Liver (tissue), 9 donors: Measurements from ENCODE around the gene CHKA. TPM values are rescaled to one million over a fixed set of nuclear protein-coding genes. Genes with fewer than 3 reads are reported as not detected.

Experiments used
- DNase-seq: peaks from one replicate; pipeline ENCODE4 v3.0.0-alpha.2; 2017; ENCODE audit warnings: low spot score
- H3K27ac ChIP-seq, 2 donors: one replicate each; pipeline ENCODE4 v1.7.0; 2013; ENCODE audit warnings: inconsistent platforms in 2 of 2, low read length in 2 of 2, control low read depth in 1 of 2, low read depth in 1 of 2, mild to moderate bottlenecking in 1 of 2
- H3K27me3 ChIP-seq, 4 donors: one replicate each; pipeline versions ENCODE4 v1.6.1 to v1.7.0; 2013; ENCODE audit warnings: low read length in 3 of 4, inconsistent platforms in 1 of 4, mild to moderate bottlenecking in 1 of 4, moderate library complexity in 1 of 4; ENCODE audit not compliant: control insufficient read depth in 4 of 4, insufficient read depth in 4 of 4
- H3K36me3 ChIP-seq, 4 donors: one replicate each; pipeline versions ENCODE4 v1.6.1 to v1.7.0; 2013; ENCODE audit warnings: low read length in 3 of 4, mild to moderate bottlenecking in 3 of 4, low read depth in 1 of 4, moderate library complexity in 1 of 4; ENCODE audit not compliant: control insufficient read depth in 4 of 4, insufficient read depth in 3 of 4
- H3K4me1 ChIP-seq, 4 donors: one replicate each; pipeline versions ENCODE4 v1.6.1 to v1.7.0; 2013; ENCODE audit warnings: low read length in 3 of 4, mild to moderate bottlenecking in 3 of 4, moderate library complexity in 1 of 4; ENCODE audit not compliant: control insufficient read depth in 4 of 4, insufficient read depth in 4 of 4
- H3K4me3 ChIP-seq, 3 donors: one replicate each; pipeline versions ENCODE4 v1.6.1 to v1.7.0; 2013; ENCODE audit warnings: low read length in 3 of 3, control low read depth in 1 of 3, low read depth in 1 of 3, mild to moderate bottlenecking in 1 of 3
- H3K9ac ChIP-seq, 2 donors: one replicate each; pipeline ENCODE4 v1.7.0; 2013; ENCODE audit warnings: low read length in 2 of 2, mild to moderate bottlenecking in 2 of 2, moderate library complexity in 2 of 2, control low read depth in 1 of 2, low read depth in 1 of 2
- H3K9me3 ChIP-seq, 4 donors: one replicate each; pipeline versions ENCODE4 v1.6.1 to v1.7.0; 2013; ENCODE audit warnings: low read length in 3 of 4; ENCODE audit not compliant: control insufficient read depth in 4 of 4
- EGR1 ChIP-seq, 2 donors: IDR thresholded peaks; 2 replicates each; pipeline ENCODE4 v1.6.1; 2016 to 2018; ENCODE audit warnings: antibody characterized with exemption in 2 of 2, low read depth in 2 of 2
- FOXA1 ChIP-seq: IDR thresholded peaks from 2 replicates; pipeline ENCODE4 v1.6.1; 2016; ENCODE audit warnings: antibody characterized with exemption
- FOXA2 ChIP-seq: IDR thresholded peaks from 2 replicates; pipeline ENCODE4 v1.6.1; 2016; ENCODE audit warnings: antibody characterized with exemption
- HNF4A ChIP-seq, 2 donors: conservative IDR thresholded peaks; 2 replicates each; pipeline ENCODE4 v1.6.1; 2016; ENCODE audit warnings: antibody characterized with exemption in 2 of 2, mild to moderate bottlenecking in 2 of 2
- JUND ChIP-seq, 2 donors: IDR thresholded peaks; 2 replicates each; pipeline ENCODE4 v1.6.1; 2016; ENCODE audit warnings: antibody characterized with exemption in 2 of 2
- NR2F2 ChIP-seq: IDR thresholded peaks from 2 replicates; pipeline ENCODE4 v1.6.1; 2016; ENCODE audit warnings: antibody characterized with exemption
- RAD21 ChIP-seq, 2 donors: IDR thresholded peaks; 2 replicates each; pipeline ENCODE4 v1.6.1; 2016; ENCODE audit warnings: antibody characterized with exemption in 2 of 2, mild to moderate bottlenecking in 2 of 2
- RXRA ChIP-seq, 2 donors: IDR thresholded peaks; 2 replicates each; pipeline ENCODE4 v1.6.1; 2017 to 2018; ENCODE audit warnings: antibody characterized with exemption in 2 of 2, mild to moderate bottlenecking in 1 of 2
- SP1 ChIP-seq: IDR thresholded peaks from 2 replicates; pipeline ENCODE4 v1.6.1; 2018; ENCODE audit warnings: antibody characterized with exemption, mild to moderate bottlenecking
- TAF1 ChIP-seq: conservative IDR thresholded peaks from 2 replicates; pipeline ENCODE4 v1.6.1; 2016; ENCODE audit warnings: antibody characterized with exemption, mild to moderate bottlenecking
- YY1 ChIP-seq: IDR thresholded peaks from 2 replicates; pipeline ENCODE4 v1.6.1; 2016; ENCODE audit warnings: antibody characterized with exemption, mild to moderate bottlenecking
- WGBS: extraction: QIAGEN DNeasy Blood & Tissue Kit; methylation state at CpG from one replicate; pipeline ENCODE4 v1.1.7; 2013; 5-methylcytosine and 5-hydroxymethylcytosine counted together
- polyA plus RNA-seq, 2 donors: library from polyadenylated mRNA; stranded (reverse) in 1 of 2; unstranded in 1 of 2; fragments of 200-250 nt in 1 of 2; fragments of >200 nt in 1 of 2; fragmentation: Nextera tagmentation in 1 of 2; extraction: Ambion mirVana in 1 of 2; gene quantifications; one replicate each; pipeline versions ENCODE4 v1.2.1 to v1.2.3, GENCODE V29; 2013 to 2015
- total RNA-seq, 2 donors: library from RNA; depleted of rRNA; stranded (reverse); fragments of >200 nt; gene quantifications; one replicate each; pipeline ENCODE4 v1.2.3, GENCODE V29; 2014
- TF ChIP-seq, protein P1 (sequence below): fragments of 150-350 bp; IDR thresholded peaks from 2 replicates; pipeline ENCODE4 v1.5.1; 2017; ENCODE audit warnings: improper control_type of control experiment, low read depth, low read length; ENCODE audit not compliant: missing input control
- TF ChIP-seq, protein P2 (sequence below): IDR thresholded peaks from 2 replicates; pipeline ENCODE4 v1.6.1; 2016; ENCODE audit warnings: antibody characterized with exemption, mild to moderate bottlenecking
- TF ChIP-seq, protein P3 (sequence below): IDR thresholded peaks from 2 replicates; pipeline ENCODE4 v1.6.1; 2016; ENCODE audit warnings: antibody characterized with exemption
- TF ChIP-seq, protein P4 (sequence below): IDR thresholded peaks from 2 replicates; pipeline ENCODE4 v1.6.1; 2016; ENCODE audit warnings: antibody characterized with exemption
- TF ChIP-seq, protein P5 (sequence below): IDR thresholded peaks from 2 replicates; pipeline ENCODE4 v1.6.1; 2016; ENCODE audit warnings: antibody characterized with exemption
- donor health status: healthy.
- donor health status: healthy.
- donor health status: healthy.
- donor health status: healthy.
- donor health status: healthy.

Gene CHKA
- total and polyA plus RNA-seq, 4 donors, result 11.4 to 41.9 (median 17.3) TPM

DNA sequence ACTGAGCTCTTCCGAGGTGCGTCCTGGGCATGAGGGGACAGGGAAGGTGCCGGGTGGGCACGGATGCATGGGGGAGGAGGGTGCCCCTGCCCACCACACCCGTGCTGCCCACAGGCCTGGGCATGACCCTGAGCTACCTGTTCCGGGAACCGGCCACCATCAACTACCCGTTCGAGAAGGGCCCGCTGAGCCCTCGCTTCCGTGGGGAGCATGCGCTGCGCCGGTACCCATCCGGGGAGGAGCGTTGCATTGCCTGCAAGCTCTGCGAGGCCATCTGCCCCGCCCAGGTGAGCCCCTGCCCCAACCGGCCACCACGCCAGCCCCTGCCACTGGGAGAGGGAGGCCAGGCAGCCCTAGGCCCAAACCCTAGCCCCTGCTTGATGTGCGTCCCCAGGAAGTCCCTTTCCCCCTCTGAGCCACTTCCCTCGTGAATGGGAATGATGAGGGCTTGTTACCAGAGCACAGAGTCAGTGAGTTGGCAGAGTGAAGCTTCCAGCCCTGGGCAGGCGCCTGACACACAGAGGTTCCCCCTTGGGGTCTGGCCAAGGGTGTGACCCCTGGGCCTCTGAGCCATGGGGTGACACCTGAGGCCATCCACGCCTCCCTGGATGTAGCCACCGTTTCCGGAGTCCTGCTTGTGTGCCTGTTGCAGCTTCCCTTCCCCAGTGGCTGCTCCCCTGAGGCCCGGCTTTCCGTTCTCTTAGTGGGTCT lies 88.0 kb downstream of the CHKA start:
- no peaks in the 10 kb centered on the region for H3K9me3 ChIP-seq
- no peak for DNase-seq
- no peaks in the 10 kb centered on the region for H3K27me3 ChIP-seq
- H3K27ac ChIP-seq, result peak overlapping the region; percentile 64 to 72
- H3K36me3 ChIP-seq, result no peaks in the 10 kb centered on the region
- TF ChIP-seq, protein P1, sequence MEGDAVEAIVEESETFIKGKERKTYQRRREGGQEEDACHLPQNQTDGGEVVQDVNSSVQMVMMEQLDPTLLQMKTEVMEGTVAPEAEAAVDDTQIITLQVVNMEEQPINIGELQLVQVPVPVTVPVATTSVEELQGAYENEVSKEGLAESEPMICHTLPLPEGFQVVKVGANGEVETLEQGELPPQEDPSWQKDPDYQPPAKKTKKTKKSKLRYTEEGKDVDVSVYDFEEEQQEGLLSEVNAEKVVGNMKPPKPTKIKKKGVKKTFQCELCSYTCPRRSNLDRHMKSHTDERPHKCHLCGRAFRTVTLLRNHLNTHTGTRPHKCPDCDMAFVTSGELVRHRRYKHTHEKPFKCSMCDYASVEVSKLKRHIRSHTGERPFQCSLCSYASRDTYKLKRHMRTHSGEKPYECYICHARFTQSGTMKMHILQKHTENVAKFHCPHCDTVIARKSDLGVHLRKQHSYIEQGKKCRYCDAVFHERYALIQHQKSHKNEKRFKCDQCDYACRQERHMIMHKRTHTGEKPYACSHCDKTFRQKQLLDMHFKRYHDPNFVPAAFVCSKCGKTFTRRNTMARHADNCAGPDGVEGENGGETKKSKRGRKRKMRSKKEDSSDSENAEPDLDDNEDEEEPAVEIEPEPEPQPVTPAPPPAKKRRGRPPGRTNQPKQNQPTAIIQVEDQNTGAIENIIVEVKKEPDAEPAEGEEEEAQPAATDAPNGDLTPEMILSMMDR, result no peak
- TF ChIP-seq HNF4A (conservative IDR thresholded peaks at IDR 0.05), result no peak
- no peak for TF ChIP-seq EGR1 (IDR thresholded peaks at IDR 0.05; ENCODE audit: low read depth in 2 of 2)
- no peak for TF ChIP-seq JUND (IDR thresholded peaks at IDR 0.05)
- no peak for TF ChIP-seq RAD21 (IDR thresholded peaks at IDR 0.05)
- TF ChIP-seq TAF1, result no peak
- TF ChIP-seq, protein P2, sequence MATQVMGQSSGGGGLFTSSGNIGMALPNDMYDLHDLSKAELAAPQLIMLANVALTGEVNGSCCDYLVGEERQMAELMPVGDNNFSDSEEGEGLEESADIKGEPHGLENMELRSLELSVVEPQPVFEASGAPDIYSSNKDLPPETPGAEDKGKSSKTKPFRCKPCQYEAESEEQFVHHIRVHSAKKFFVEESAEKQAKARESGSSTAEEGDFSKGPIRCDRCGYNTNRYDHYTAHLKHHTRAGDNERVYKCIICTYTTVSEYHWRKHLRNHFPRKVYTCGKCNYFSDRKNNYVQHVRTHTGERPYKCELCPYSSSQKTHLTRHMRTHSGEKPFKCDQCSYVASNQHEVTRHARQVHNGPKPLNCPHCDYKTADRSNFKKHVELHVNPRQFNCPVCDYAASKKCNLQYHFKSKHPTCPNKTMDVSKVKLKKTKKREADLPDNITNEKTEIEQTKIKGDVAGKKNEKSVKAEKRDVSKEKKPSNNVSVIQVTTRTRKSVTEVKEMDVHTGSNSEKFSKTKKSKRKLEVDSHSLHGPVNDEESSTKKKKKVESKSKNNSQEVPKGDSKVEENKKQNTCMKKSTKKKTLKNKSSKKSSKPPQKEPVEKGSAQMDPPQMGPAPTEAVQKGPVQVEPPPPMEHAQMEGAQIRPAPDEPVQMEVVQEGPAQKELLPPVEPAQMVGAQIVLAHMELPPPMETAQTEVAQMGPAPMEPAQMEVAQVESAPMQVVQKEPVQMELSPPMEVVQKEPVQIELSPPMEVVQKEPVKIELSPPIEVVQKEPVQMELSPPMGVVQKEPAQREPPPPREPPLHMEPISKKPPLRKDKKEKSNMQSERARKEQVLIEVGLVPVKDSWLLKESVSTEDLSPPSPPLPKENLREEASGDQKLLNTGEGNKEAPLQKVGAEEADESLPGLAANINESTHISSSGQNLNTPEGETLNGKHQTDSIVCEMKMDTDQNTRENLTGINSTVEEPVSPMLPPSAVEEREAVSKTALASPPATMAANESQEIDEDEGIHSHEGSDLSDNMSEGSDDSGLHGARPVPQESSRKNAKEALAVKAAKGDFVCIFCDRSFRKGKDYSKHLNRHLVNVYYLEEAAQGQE, result no peak
- no peak for TF ChIP-seq NR2F2
- TF ChIP-seq, protein P3, sequence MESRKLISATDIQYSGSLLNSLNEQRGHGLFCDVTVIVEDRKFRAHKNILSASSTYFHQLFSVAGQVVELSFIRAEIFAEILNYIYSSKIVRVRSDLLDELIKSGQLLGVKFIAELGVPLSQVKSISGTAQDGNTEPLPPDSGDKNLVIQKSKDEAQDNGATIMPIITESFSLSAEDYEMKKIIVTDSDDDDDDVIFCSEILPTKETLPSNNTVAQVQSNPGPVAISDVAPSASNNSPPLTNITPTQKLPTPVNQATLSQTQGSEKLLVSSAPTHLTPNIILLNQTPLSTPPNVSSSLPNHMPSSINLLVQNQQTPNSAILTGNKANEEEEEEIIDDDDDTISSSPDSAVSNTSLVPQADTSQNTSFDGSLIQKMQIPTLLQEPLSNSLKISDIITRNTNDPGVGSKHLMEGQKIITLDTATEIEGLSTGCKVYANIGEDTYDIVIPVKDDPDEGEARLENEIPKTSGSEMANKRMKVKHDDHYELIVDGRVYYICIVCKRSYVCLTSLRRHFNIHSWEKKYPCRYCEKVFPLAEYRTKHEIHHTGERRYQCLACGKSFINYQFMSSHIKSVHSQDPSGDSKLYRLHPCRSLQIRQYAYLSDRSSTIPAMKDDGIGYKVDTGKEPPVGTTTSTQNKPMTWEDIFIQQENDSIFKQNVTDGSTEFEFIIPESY, result no peak
- no peak for TF ChIP-seq FOXA2
- TF ChIP-seq YY1, result no peak
- TF ChIP-seq, protein P4, sequence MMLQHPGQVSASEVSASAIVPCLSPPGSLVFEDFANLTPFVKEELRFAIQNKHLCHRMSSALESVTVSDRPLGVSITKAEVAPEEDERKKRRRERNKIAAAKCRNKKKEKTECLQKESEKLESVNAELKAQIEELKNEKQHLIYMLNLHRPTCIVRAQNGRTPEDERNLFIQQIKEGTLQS, result no peak
- no peak for TF ChIP-seq RXRA (IDR thresholded peaks at IDR 0.05)
- TF ChIP-seq, protein P5, sequence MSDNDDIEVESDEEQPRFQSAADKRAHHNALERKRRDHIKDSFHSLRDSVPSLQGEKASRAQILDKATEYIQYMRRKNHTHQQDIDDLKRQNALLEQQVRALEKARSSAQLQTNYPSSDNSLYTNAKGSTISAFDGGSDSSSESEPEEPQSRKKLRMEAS, result no peak
- 81% methylated on average over 29 of the region's 29 CpGs for WGBS
- H3K9ac ChIP-seq, result no peak overlapping the region
- H3K4me1 ChIP-seq, result peaks cover 31 to 65% (median 49%) of the 10 kb centered on the region in 4 donors
- H3K4me3 ChIP-seq, result no peak overlapping the region

DNA sequence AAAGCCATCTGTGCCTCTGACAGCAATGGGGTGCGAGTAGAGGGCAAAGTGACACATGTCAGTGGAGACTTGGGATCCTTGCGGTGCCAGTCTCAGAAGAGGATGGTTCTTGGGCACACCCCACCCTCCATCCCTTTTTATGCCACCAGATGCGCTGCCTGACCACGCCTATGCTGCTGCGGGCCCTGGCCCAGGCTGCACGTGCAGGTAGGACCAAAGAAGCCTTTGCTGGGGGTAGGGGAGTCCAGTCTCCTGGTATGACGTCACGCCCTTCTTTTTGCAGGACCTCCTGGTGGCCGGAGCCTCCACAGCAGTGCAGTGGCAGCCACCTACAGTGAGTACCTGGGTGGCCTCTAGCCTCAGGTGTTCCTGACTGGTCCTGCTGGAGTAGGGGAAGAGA lies 89.2 kb downstream of the CHKA start:
- no peaks in the 10 kb centered on the region for H3K36me3 ChIP-seq
- H3K4me3 ChIP-seq, result no peak overlapping the region
- H3K9ac ChIP-seq, result no peak overlapping the region
- no peaks in the 10 kb centered on the region for H3K27me3 ChIP-seq
- H3K27ac ChIP-seq, result peak overlapping the region in 1 of 2 donors; percentile 19
- no peak for DNase-seq
- 77% methylated on average over 9 of the region's 9 CpGs for WGBS
- H3K4me1 ChIP-seq, result peaks cover 22 to 53% (median 38%) of the 10 kb centered on the region in 4 donors
- H3K9me3 ChIP-seq, result no peaks in the 10 kb centered on the region
- TF ChIP-seq, protein P1, result no peak
- TF ChIP-seq SP1 (no peak), TAF1 (no peak), EGR1 (IDR thresholded peaks at IDR 0.05; ENCODE audit: low read depth in 2 of 2) (no peak), RXRA (IDR thresholded peaks at IDR 0.05) (no peak), HNF4A (conservative IDR thresholded peaks at IDR 0.05) (no peak), FOXA1 (no peak)
- TF ChIP-seq, protein P5, result no peak
- TF ChIP-seq, protein P2, result no peak
